Trophoblast cell (in vitro differentiated cells and primary cell): ENCODE measurements around the gene RASL11B. TPM values are rescaled to one million over a fixed set of nuclear protein-coding genes. Genes with fewer than 3 reads are reported as not detected.

Source experiments
- DNase-seq, 2 donors: peaks; one replicate each; pipeline ENCODE4 v3.0.0-alpha.2; 2016
- H2AFZ ChIP-seq: 2 replicates; pipeline ENCODE4 v1.6.1; 2013; ENCODE audit warnings: low read length, moderate library complexity, mild to moderate bottlenecking; ENCODE audit not compliant: insufficient read depth, poor library complexity
- H2AK5ac ChIP-seq: 2 replicates; pipeline ENCODE4 v1.6.1; 2013; ENCODE audit warnings: mild to moderate bottlenecking, low read length
- H2BK120ac ChIP-seq: 2 replicates; pipeline ENCODE4 v1.6.1; 2013; ENCODE audit warnings: low read length, mild to moderate bottlenecking, moderate library complexity; ENCODE audit not compliant: insufficient read depth, poor library complexity
- H2BK12ac ChIP-seq: 2 replicates; pipeline ENCODE4 v1.6.1; 2013; ENCODE audit warnings: mild to moderate bottlenecking, low read length, moderate library complexity
- H2BK5ac ChIP-seq: 2 replicates; pipeline ENCODE4 v1.6.1; 2013; ENCODE audit warnings: low read length, low read depth, moderate library complexity, mild to moderate bottlenecking; ENCODE audit not compliant: poor library complexity
- H3K14ac ChIP-seq: 2 replicates; pipeline ENCODE4 v1.6.1; 2013; ENCODE audit warnings: mild to moderate bottlenecking, low read length
- H3K18ac ChIP-seq: 2 replicates; pipeline ENCODE4 v1.6.1; 2013; ENCODE audit warnings: mild to moderate bottlenecking, low read length
- H3K23ac ChIP-seq: 2 replicates; pipeline ENCODE4 v1.6.1; 2013; ENCODE audit warnings: low read length
- H3K27ac ChIP-seq: 2 replicates; pipeline ENCODE4 v1.5.1; 2013; ENCODE audit warnings: low read depth, mild to moderate bottlenecking, inconsistent platforms, low read length, moderate library complexity
- H3K27me3 ChIP-seq: 2 replicates; pipeline ENCODE4 v1.6.1; 2013; ENCODE audit warnings: inconsistent platforms, mild to moderate bottlenecking, low read length, moderate library complexity; ENCODE audit not compliant: insufficient read depth
- H3K36me3 ChIP-seq, 2 experiments: 1 replicate in 1 of 2; 2 replicates in 1 of 2; pipeline ENCODE4 v1.6.1; 2013; ENCODE audit warnings: low read length in 2 of 2, mild to moderate bottlenecking in 2 of 2, moderate library complexity in 1 of 2; ENCODE audit not compliant: insufficient read depth in 2 of 2, control insufficient read depth in 1 of 2
- H3K4ac ChIP-seq: 2 replicates; pipeline ENCODE4 v1.6.1; 2013; ENCODE audit warnings: low read depth, mild to moderate bottlenecking, low read length, moderate library complexity
- H3K4me1 ChIP-seq, 2 experiments: 1 replicate in 1 of 2; 2 replicates in 1 of 2; pipeline ENCODE4 v1.6.1; 2013; ENCODE audit warnings: low read length in 2 of 2, mild to moderate bottlenecking in 2 of 2, moderate library complexity in 1 of 2; ENCODE audit not compliant: insufficient read depth in 2 of 2, control insufficient read depth in 1 of 2
- H3K4me2 ChIP-seq: 2 replicates; pipeline ENCODE4 v1.6.1; 2013; ENCODE audit warnings: inconsistent platforms, mild to moderate bottlenecking, low read length, moderate library complexity
- H3K4me3 ChIP-seq: 2 replicates; pipeline ENCODE4 v1.5.1; 2013; ENCODE audit warnings: mild to moderate bottlenecking, low read depth, low read length, inconsistent platforms
- H3K79me1 ChIP-seq: one replicate; pipeline ENCODE4 v1.6.1; 2013; ENCODE audit warnings: low read length
- H3K79me2 ChIP-seq: 2 replicates; pipeline ENCODE4 v1.6.1; 2013; ENCODE audit warnings: low read length, mild to moderate bottlenecking; ENCODE audit not compliant: control insufficient read depth, insufficient read depth, poor library complexity
- H3K9ac ChIP-seq: 2 replicates; pipeline ENCODE4 v1.6.1; 2013; ENCODE audit warnings: mild to moderate bottlenecking, low read length
- H3K9me3 ChIP-seq: 2 replicates; pipeline ENCODE4 v1.6.1; 2013; ENCODE audit warnings: low read depth, mild to moderate bottlenecking, control low read depth, inconsistent platforms, low read length; ENCODE audit not compliant: insufficient read depth
- H4K12ac ChIP-seq: 2 replicates; pipeline ENCODE4 v1.6.1; 2013; ENCODE audit warnings: low read depth, mild to moderate bottlenecking, low read length, moderate library complexity
- H4K8ac ChIP-seq: 2 replicates; pipeline ENCODE4 v1.6.1; 2013; ENCODE audit warnings: low read depth, mild to moderate bottlenecking, low read length, moderate library complexity
- H4K91ac ChIP-seq: one replicate; pipeline ENCODE4 v1.6.1; 2013; ENCODE audit warnings: low read depth, mild to moderate bottlenecking, low read length, moderate library complexity
- WGBS: extraction: QIAGEN DNeasy Blood & Tissue Kit; methylation state at CpG from one replicate; pipeline ENCODE4 v1.1.7; 2013; ENCODE audit warnings: missing lambda C conversion rate; ENCODE audit not compliant: insufficient read length, insufficient coverage; ENCODE audit errors: extremely low coverage; 5-methylcytosine and 5-hydroxymethylcytosine counted together
- polyA plus RNA-seq: library from polyadenylated mRNA; stranded (reverse); fragments of 200-250 nt; gene quantifications from 2 replicates; pipeline ENCODE4 v1.2.3, GENCODE V29; 2013

The RASL11B gene, protein sequence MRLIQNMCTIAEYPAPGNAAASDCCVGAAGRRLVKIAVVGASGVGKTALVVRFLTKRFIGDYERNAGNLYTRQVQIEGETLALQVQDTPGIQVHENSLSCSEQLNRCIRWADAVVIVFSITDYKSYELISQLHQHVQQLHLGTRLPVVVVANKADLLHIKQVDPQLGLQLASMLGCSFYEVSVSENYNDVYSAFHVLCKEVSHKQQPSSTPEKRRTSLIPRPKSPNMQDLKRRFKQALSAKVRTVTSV
- polyA plus RNA-seq, result 19.2 and 20.7 TPM in 2 replicates

DNA sequence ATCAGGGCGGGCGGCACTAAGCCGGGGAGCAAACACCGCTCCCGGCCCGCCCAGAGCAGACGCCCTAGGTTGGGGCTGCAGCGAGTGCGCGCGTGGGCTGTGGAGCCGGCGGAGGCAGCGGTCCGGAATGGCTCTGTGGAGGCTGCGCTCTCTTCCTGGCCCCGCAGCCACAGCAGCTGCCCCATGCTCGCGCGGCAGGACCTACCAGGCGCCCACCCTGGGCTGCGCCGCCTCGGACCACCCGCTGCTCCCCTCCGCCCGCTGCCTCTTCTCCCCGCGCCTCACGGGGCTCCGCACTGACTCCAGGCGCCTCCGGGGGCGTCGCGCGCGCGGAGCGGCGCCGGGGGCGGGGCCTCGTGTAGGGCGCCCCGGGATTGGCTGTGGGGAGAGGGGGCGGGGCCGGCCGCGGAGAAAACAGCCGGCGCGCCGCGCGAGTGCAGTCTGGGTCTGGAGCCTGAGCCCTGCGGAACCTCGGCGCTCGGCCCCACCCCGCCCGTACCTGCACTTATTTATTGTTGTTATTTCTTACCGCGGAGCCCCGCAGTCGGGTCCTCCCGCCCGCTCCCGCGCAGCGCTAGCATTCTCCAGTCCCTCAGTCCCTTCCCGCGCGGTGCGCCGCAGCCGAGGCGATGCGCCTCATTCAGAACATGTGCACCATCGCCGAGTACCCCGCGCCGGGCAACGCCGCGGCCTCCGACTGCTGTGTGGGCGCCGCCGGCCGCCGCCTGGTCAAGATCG lies at the start of gene RASL11B:
RASL11B (plus strand) TSS at position 439 of the 738 bp plus-strand sequence; CDS start at position 630, 191 bp downstream.
- peak within 1 kb of the TSS; percentile 96 for H3K4ac ChIP-seq
- H3K27ac ChIP-seq, result peak within 1 kb of the TSS; percentile 52
- H4K8ac ChIP-seq, result peak within 1 kb of the TSS; percentile 87
- H3K4me3 ChIP-seq, result peak within 1 kb of the TSS; percentile 96
- H4K91ac ChIP-seq, result peak within 1 kb of the TSS; percentile 92
- peaks cover 10% of the 10 kb centered on the region for H3K79me2 ChIP-seq
- H3K79me1 ChIP-seq, result peaks cover 20% of the 10 kb centered on the region
- H2AFZ ChIP-seq, result peak within 1 kb of the TSS; percentile 87
- peak within 1 kb of the TSS; percentile 90 for H2BK5ac ChIP-seq
- H3K9ac ChIP-seq, result peak within 1 kb of the TSS; percentile 96
- peak within 1 kb of the TSS; percentile 97 for H3K18ac ChIP-seq
- peak within 1 kb of the TSS; percentile 82 for H4K12ac ChIP-seq
- no CpG with 5 or more reads among the region's 94 CpGs for WGBS
- H3K36me3 ChIP-seq, result peaks cover 11 to 18% of the 10 kb centered on the region in 2 experiments
- H2AK5ac ChIP-seq, result peak within 1 kb of the TSS; percentile 48
- H2BK120ac ChIP-seq, result peak within 1 kb of the TSS; percentile 71
- peak within 1 kb of the TSS; percentile 94 for H3K4me2 ChIP-seq
- peak within 1 kb of the TSS; percentile 62 for H2BK12ac ChIP-seq
- H3K14ac ChIP-seq, result peak within 1 kb of the TSS; percentile 98
- peak within 1 kb of the TSS; percentile 31 for H3K23ac ChIP-seq
- H3K9me3 ChIP-seq, result no peaks in the 10 kb centered on the region
- H3K27me3 ChIP-seq, result no peaks in the 10 kb centered on the region
- H3K4me1 ChIP-seq, result peaks cover 14 to 19% of the 10 kb centered on the region in 2 experiments
- DNase-seq, result peak; percentile 61 to 86

- Histone ChIP-seq H3K4me3 (no peak overlapping the region), H3K4ac (no peak overlapping the region), H3K18ac (no peak overlapping the region), H2BK12ac (no peak overlapping the region), H3K4me1 (no peaks in the 10 kb centered on the region), H3K9ac (no peak overlapping the region), H4K91ac (no peak overlapping the region), H2BK5ac (no peak overlapping the region), H2AK5ac (no peak overlapping the region), H3K27ac (no peak overlapping the region), H3K14ac (no peak overlapping the region), H2AFZ (no peak overlapping the region), H3K23ac (no peak overlapping the region), H3K9me3 (no peaks in the 10 kb centered on the region), H3K79me1 (no peaks in the 10 kb centered on the region), H4K12ac (no peak overlapping the region), H2BK120ac (no peak overlapping the region), H3K79me2 (no peaks in the 10 kb centered on the region), H3K4me2 (no peak overlapping the region), H3K27me3 (no peaks in the 10 kb centered on the region), H4K8ac (no peak overlapping the region), H3K36me3 (no peaks in the 10 kb centered on the region)
- DNase-seq, result no peak
- no CpG with 5 or more reads among the region's 4 CpGs for WGBS
Observed at GRCh38 chr4:52813546-52813945, 48.6 kb upstream of the RASL11B start.

GRCh38 chr4:52822583-52822971 lies 39.5 kb upstream of the RASL11B start:
- H4K91ac ChIP-seq, result no peak overlapping the region
- H3K4me2 ChIP-seq, result no peak overlapping the region
- DNase-seq, result no peak
- peak overlapping the region; percentile 64 for H3K14ac ChIP-seq
- H3K27me3 ChIP-seq, result no peaks in the 10 kb centered on the region
- H3K4me3 ChIP-seq, result no peak overlapping the region
- no CpG with 5 or more reads among the region's 2 CpGs for WGBS
- H3K23ac ChIP-seq, result no peak overlapping the region
- no peak overlapping the region for H3K4ac ChIP-seq
- H3K79me2 ChIP-seq, result peaks cover 5% of the 10 kb centered on the region
- H3K18ac ChIP-seq, result no peak overlapping the region
- H2AK5ac ChIP-seq, result no peak overlapping the region
- no peak overlapping the region for H2BK5ac ChIP-seq
- H3K9ac ChIP-seq, result no peak overlapping the region
- peaks cover 24% of the 10 kb centered on the region for H3K79me1 ChIP-seq
- no peak overlapping the region for H4K12ac ChIP-seq
- no peaks in the 10 kb centered on the region for H3K9me3 ChIP-seq
- peaks cover 29 to 30% of the 10 kb centered on the region in 2 experiments for H3K4me1 ChIP-seq
- H2BK12ac ChIP-seq, result peak overlapping the region; percentile 23
- peak overlapping the region; percentile 75 for H2BK120ac ChIP-seq
- no peak overlapping the region for H4K8ac ChIP-seq
- H3K36me3 ChIP-seq, result no peaks in the 10 kb centered on the region
- no peak overlapping the region for H2AFZ ChIP-seq
- no peak overlapping the region for H3K27ac ChIP-seq

GRCh38 chr4:52822972-52823701 lies 39.0 kb upstream of the RASL11B start:
- Histone ChIP-seq H3K4me3 (no peak overlapping the region), H3K79me1 (peaks cover 24% of the 10 kb centered on the region), H2BK12ac (peak overlapping the region; percentile 24), H2AFZ (no peak overlapping the region), H3K4me1 (peaks cover 29 to 30% of the 10 kb centered on the region in 2 experiments), H3K9ac (no peak overlapping the region), H2AK5ac (no peak overlapping the region), H3K4me2 (no peak overlapping the region), H3K27me3 (no peaks in the 10 kb centered on the region), H3K14ac (peak overlapping the region; percentile 64), H3K23ac (no peak overlapping the region), H4K12ac (no peak overlapping the region), H3K36me3 (no peaks in the 10 kb centered on the region), H2BK120ac (peak overlapping the region; percentile 75), H3K9me3 (no peaks in the 10 kb centered on the region), H3K27ac (no peak overlapping the region), H2BK5ac (no peak overlapping the region), H4K91ac (no peak overlapping the region), H3K18ac (no peak overlapping the region), H3K79me2 (peaks cover 5% of the 10 kb centered on the region), H3K4ac (no peak overlapping the region), H4K8ac (no peak overlapping the region)
- no CpG with 5 or more reads among the region's 5 CpGs for WGBS
- DNase-seq, result peak in 1 of 2 donors; percentile 66
